Liver (tissue), 9 donors: ENCODE results near the gene IWS1. TPM values are rescaled to one million over a fixed set of nuclear protein-coding genes. Genes with fewer than 3 reads are reported as not detected.

Experiments used
- DNase-seq: peaks from one replicate; pipeline ENCODE4 v3.0.0-alpha.2; 2017; ENCODE audit warnings: low spot score
- H3K27ac ChIP-seq, 2 donors: one replicate each; pipeline ENCODE4 v1.7.0; 2013; ENCODE audit warnings: inconsistent platforms in 2 of 2, low read length in 2 of 2, control low read depth in 1 of 2, low read depth in 1 of 2, mild to moderate bottlenecking in 1 of 2
- H3K27me3 ChIP-seq, 4 donors: one replicate each; pipeline versions ENCODE4 v1.6.1 to v1.7.0; 2013; ENCODE audit warnings: low read length in 3 of 4, inconsistent platforms in 1 of 4, mild to moderate bottlenecking in 1 of 4, moderate library complexity in 1 of 4; ENCODE audit not compliant: control insufficient read depth in 4 of 4, insufficient read depth in 4 of 4
- H3K36me3 ChIP-seq, 4 donors: one replicate each; pipeline versions ENCODE4 v1.6.1 to v1.7.0; 2013; ENCODE audit warnings: low read length in 3 of 4, mild to moderate bottlenecking in 3 of 4, low read depth in 1 of 4, moderate library complexity in 1 of 4; ENCODE audit not compliant: control insufficient read depth in 4 of 4, insufficient read depth in 3 of 4
- H3K4me1 ChIP-seq, 4 donors: one replicate each; pipeline versions ENCODE4 v1.6.1 to v1.7.0; 2013; ENCODE audit warnings: low read length in 3 of 4, mild to moderate bottlenecking in 3 of 4, moderate library complexity in 1 of 4; ENCODE audit not compliant: control insufficient read depth in 4 of 4, insufficient read depth in 4 of 4
- H3K4me3 ChIP-seq, 3 donors: one replicate each; pipeline versions ENCODE4 v1.6.1 to v1.7.0; 2013; ENCODE audit warnings: low read length in 3 of 3, control low read depth in 1 of 3, low read depth in 1 of 3, mild to moderate bottlenecking in 1 of 3
- H3K9ac ChIP-seq, 2 donors: one replicate each; pipeline ENCODE4 v1.7.0; 2013; ENCODE audit warnings: low read length in 2 of 2, mild to moderate bottlenecking in 2 of 2, moderate library complexity in 2 of 2, control low read depth in 1 of 2, low read depth in 1 of 2
- H3K9me3 ChIP-seq, 4 donors: one replicate each; pipeline versions ENCODE4 v1.6.1 to v1.7.0; 2013; ENCODE audit warnings: low read length in 3 of 4; ENCODE audit not compliant: control insufficient read depth in 4 of 4
- EGR1 ChIP-seq, 2 donors: IDR thresholded peaks; 2 replicates each; pipeline ENCODE4 v1.6.1; 2016 to 2018; ENCODE audit warnings: antibody characterized with exemption in 2 of 2, low read depth in 2 of 2
- FOXA1 ChIP-seq: IDR thresholded peaks from 2 replicates; pipeline ENCODE4 v1.6.1; 2016; ENCODE audit warnings: antibody characterized with exemption
- FOXA2 ChIP-seq: IDR thresholded peaks from 2 replicates; pipeline ENCODE4 v1.6.1; 2016; ENCODE audit warnings: antibody characterized with exemption
- GABPA ChIP-seq, 2 donors: IDR thresholded peaks in 1 of 2; conservative IDR thresholded peaks in 1 of 2; 2 replicates each; pipeline ENCODE4 v1.6.1; 2016; ENCODE audit warnings: antibody characterized with exemption in 2 of 2, mild to moderate bottlenecking in 1 of 2, moderate library complexity in 1 of 2
- HNF4A ChIP-seq, 2 donors: conservative IDR thresholded peaks; 2 replicates each; pipeline ENCODE4 v1.6.1; 2016; ENCODE audit warnings: antibody characterized with exemption in 2 of 2, mild to moderate bottlenecking in 2 of 2
- HNF4G ChIP-seq: IDR thresholded peaks from 2 replicates; pipeline ENCODE4 v1.6.1; 2016; ENCODE audit warnings: antibody characterized with exemption
- JUND ChIP-seq, 2 donors: IDR thresholded peaks; 2 replicates each; pipeline ENCODE4 v1.6.1; 2016; ENCODE audit warnings: antibody characterized with exemption in 2 of 2
- NR2F2 ChIP-seq: IDR thresholded peaks from 2 replicates; pipeline ENCODE4 v1.6.1; 2016; ENCODE audit warnings: antibody characterized with exemption
- RAD21 ChIP-seq, 2 donors: IDR thresholded peaks; 2 replicates each; pipeline ENCODE4 v1.6.1; 2016; ENCODE audit warnings: antibody characterized with exemption in 2 of 2, mild to moderate bottlenecking in 2 of 2
- RXRA ChIP-seq, 2 donors: IDR thresholded peaks; 2 replicates each; pipeline ENCODE4 v1.6.1; 2017 to 2018; ENCODE audit warnings: antibody characterized with exemption in 2 of 2, mild to moderate bottlenecking in 1 of 2
- SP1 ChIP-seq: IDR thresholded peaks from 2 replicates; pipeline ENCODE4 v1.6.1; 2018; ENCODE audit warnings: antibody characterized with exemption, mild to moderate bottlenecking
- TAF1 ChIP-seq: conservative IDR thresholded peaks from 2 replicates; pipeline ENCODE4 v1.6.1; 2016; ENCODE audit warnings: antibody characterized with exemption, mild to moderate bottlenecking
- YY1 ChIP-seq: IDR thresholded peaks from 2 replicates; pipeline ENCODE4 v1.6.1; 2016; ENCODE audit warnings: antibody characterized with exemption, mild to moderate bottlenecking
- ZBTB33 ChIP-seq: IDR thresholded peaks from 2 replicates; pipeline ENCODE4 v1.6.1; 2016; ENCODE audit warnings: antibody characterized with exemption
- WGBS: extraction: QIAGEN DNeasy Blood & Tissue Kit; methylation state at CpG from one replicate; pipeline ENCODE4 v1.1.7; 2013; 5-methylcytosine and 5-hydroxymethylcytosine counted together
- polyA plus RNA-seq, 2 donors: library from polyadenylated mRNA; stranded (reverse) in 1 of 2; unstranded in 1 of 2; fragments of 200-250 nt in 1 of 2; fragments of >200 nt in 1 of 2; fragmentation: Nextera tagmentation in 1 of 2; extraction: Ambion mirVana in 1 of 2; gene quantifications; one replicate each; pipeline versions ENCODE4 v1.2.1 to v1.2.3, GENCODE V29; 2013 to 2015
- total RNA-seq, 2 donors: library from RNA; depleted of rRNA; stranded (reverse); fragments of >200 nt; gene quantifications; one replicate each; pipeline ENCODE4 v1.2.3, GENCODE V29; 2014
- TF ChIP-seq, protein P1 (sequence below): fragments of 150-350 bp; IDR thresholded peaks from 2 replicates; pipeline ENCODE4 v1.5.1; 2017; ENCODE audit warnings: improper control_type of control experiment, low read depth, low read length; ENCODE audit not compliant: missing input control
- TF ChIP-seq, protein P2 (sequence below): IDR thresholded peaks from 2 replicates; pipeline ENCODE4 v1.6.1; 2016; ENCODE audit warnings: antibody characterized with exemption
- TF ChIP-seq, protein P3 (sequence below): IDR thresholded peaks from 2 replicates; pipeline ENCODE4 v1.6.1; 2016; ENCODE audit warnings: antibody characterized with exemption, mild to moderate bottlenecking
- TF ChIP-seq, protein P4 (sequence below): IDR thresholded peaks from 2 replicates; pipeline ENCODE4 v1.6.1; 2016; ENCODE audit warnings: antibody characterized with exemption
- donor health status: healthy.
- donor health status: healthy.
- donor health status: healthy.
- donor health status: healthy.
- donor health status: healthy.

The IWS1 gene
- total and polyA plus RNA-seq, 4 donors = 13.0 to 28.9 (median 22.8) TPM

GRCh38 chr2:127561371-127561770, 35.1 kb upstream of the IWS1 start:
- no peak overlapping the region for H3K4me3 ChIP-seq
- H3K4me1 ChIP-seq = no peaks in the 10 kb centered on the region
- no peaks in the 10 kb centered on the region for H3K9me3 ChIP-seq
- WGBS = 93% methylated on average over 8 of the region's 8 CpGs
- TF ChIP-seq FOXA1 (no peak), EGR1 (IDR thresholded peaks at IDR 0.05; ENCODE audit: low read depth in 2 of 2) (no peak), ZBTB33 (no peak), RAD21 (IDR thresholded peaks at IDR 0.05) (no peak), RXRA (IDR thresholded peaks at IDR 0.05) (no peak), SP1 (no peak), GABPA (IDR thresholded peaks at IDR 0.05 in 1 of 2, conservative IDR thresholded peaks at IDR 0.05 in 1 of 2) (no peak), YY1 (no peak), FOXA2 (no peak), HNF4G (no peak), HNF4A (conservative IDR thresholded peaks at IDR 0.05) (no peak), NR2F2 (no peak), TAF1 (no peak)
- TF ChIP-seq, protein P1, sequence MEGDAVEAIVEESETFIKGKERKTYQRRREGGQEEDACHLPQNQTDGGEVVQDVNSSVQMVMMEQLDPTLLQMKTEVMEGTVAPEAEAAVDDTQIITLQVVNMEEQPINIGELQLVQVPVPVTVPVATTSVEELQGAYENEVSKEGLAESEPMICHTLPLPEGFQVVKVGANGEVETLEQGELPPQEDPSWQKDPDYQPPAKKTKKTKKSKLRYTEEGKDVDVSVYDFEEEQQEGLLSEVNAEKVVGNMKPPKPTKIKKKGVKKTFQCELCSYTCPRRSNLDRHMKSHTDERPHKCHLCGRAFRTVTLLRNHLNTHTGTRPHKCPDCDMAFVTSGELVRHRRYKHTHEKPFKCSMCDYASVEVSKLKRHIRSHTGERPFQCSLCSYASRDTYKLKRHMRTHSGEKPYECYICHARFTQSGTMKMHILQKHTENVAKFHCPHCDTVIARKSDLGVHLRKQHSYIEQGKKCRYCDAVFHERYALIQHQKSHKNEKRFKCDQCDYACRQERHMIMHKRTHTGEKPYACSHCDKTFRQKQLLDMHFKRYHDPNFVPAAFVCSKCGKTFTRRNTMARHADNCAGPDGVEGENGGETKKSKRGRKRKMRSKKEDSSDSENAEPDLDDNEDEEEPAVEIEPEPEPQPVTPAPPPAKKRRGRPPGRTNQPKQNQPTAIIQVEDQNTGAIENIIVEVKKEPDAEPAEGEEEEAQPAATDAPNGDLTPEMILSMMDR = no peak
- TF ChIP-seq, protein P2, sequence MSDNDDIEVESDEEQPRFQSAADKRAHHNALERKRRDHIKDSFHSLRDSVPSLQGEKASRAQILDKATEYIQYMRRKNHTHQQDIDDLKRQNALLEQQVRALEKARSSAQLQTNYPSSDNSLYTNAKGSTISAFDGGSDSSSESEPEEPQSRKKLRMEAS = no peak
- TF ChIP-seq, protein P3, sequence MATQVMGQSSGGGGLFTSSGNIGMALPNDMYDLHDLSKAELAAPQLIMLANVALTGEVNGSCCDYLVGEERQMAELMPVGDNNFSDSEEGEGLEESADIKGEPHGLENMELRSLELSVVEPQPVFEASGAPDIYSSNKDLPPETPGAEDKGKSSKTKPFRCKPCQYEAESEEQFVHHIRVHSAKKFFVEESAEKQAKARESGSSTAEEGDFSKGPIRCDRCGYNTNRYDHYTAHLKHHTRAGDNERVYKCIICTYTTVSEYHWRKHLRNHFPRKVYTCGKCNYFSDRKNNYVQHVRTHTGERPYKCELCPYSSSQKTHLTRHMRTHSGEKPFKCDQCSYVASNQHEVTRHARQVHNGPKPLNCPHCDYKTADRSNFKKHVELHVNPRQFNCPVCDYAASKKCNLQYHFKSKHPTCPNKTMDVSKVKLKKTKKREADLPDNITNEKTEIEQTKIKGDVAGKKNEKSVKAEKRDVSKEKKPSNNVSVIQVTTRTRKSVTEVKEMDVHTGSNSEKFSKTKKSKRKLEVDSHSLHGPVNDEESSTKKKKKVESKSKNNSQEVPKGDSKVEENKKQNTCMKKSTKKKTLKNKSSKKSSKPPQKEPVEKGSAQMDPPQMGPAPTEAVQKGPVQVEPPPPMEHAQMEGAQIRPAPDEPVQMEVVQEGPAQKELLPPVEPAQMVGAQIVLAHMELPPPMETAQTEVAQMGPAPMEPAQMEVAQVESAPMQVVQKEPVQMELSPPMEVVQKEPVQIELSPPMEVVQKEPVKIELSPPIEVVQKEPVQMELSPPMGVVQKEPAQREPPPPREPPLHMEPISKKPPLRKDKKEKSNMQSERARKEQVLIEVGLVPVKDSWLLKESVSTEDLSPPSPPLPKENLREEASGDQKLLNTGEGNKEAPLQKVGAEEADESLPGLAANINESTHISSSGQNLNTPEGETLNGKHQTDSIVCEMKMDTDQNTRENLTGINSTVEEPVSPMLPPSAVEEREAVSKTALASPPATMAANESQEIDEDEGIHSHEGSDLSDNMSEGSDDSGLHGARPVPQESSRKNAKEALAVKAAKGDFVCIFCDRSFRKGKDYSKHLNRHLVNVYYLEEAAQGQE = no peak
- TF ChIP-seq, protein P4, sequence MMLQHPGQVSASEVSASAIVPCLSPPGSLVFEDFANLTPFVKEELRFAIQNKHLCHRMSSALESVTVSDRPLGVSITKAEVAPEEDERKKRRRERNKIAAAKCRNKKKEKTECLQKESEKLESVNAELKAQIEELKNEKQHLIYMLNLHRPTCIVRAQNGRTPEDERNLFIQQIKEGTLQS = no peak
- no peak overlapping the region for H3K27ac ChIP-seq
- H3K36me3 ChIP-seq = no peaks in the 10 kb centered on the region
- H3K9ac ChIP-seq = no peak overlapping the region
- no peaks in the 10 kb centered on the region for H3K27me3 ChIP-seq
- no peak for DNase-seq

GRCh38 chr2:127560931-127561280, 34.6 kb upstream of the IWS1 start:
- DNase-seq = no peak
- Histone ChIP-seq H3K9me3 (no peaks in the 10 kb centered on the region), H3K9ac (no peak overlapping the region), H3K4me1 (no peaks in the 10 kb centered on the region), H3K27me3 (no peaks in the 10 kb centered on the region), H3K27ac (no peak overlapping the region), H3K4me3 (no peak overlapping the region), H3K36me3 (no peaks in the 10 kb centered on the region)
- WGBS = 95% methylated on average over 5 of the region's 5 CpGs
- no peak for TF ChIP-seq TAF1
- TF ChIP-seq HNF4A (conservative IDR thresholded peaks at IDR 0.05) = no peak
- no peak for TF ChIP-seq EGR1 (IDR thresholded peaks at IDR 0.05; ENCODE audit: low read depth in 2 of 2)
- TF ChIP-seq, protein P3 = no peak
- no peak for TF ChIP-seq RAD21 (IDR thresholded peaks at IDR 0.05)
- TF ChIP-seq HNF4G = no peak
- TF ChIP-seq RXRA (IDR thresholded peaks at IDR 0.05) = no peak
- no peak for TF ChIP-seq GABPA (IDR thresholded peaks at IDR 0.05 in 1 of 2, conservative IDR thresholded peaks at IDR 0.05 in 1 of 2)
- no peak for TF ChIP-seq JUND (IDR thresholded peaks at IDR 0.05)
- TF ChIP-seq, protein P1 = no peak
